NCI-H1105 (cell line): ENCODE measurements around the gene IKZF3.
A peak's percentile ranks its signal among the peaks of the same experiment; 100 is the strongest.
"Not testable (repeated sequence)": the region's sequence is repeated elsewhere in the genome, so short reads cannot be mapped to it uniquely, and the experiment has no call there.

Experiments
- DNase-seq: peaks from one replicate; lab custom pipeline; 2025; lab: John Stamatoyannopoulos, UW

The IKZF3 gene

GRCh38 chr17:39739885-39740356 lies 124.2 kb downstream of the IKZF3 start:
- no peak for DNase-seq

GRCh38 chr17:39738983-39739884 lies 124.9 kb downstream of the IKZF3 start:
- DNase-seq: peak; percentile 49

- DNase-seq: peak; percentile 46
Measured at GRCh38 chr17:39738568-39738901, 125.6 kb downstream of the IKZF3 start.

GRCh38 chr17:39737760-39738567 lies 126.1 kb downstream of the IKZF3 start, which contains the start of gene GRB7:
GRB7 (plus strand) TSS chr17:39737938; CDS start chr17:39742302, 4,364 bp downstream.
- peak; percentile 86 for DNase-seq

- DNase-seq: no peak
Measured at GRCh38 chr17:39737206-39737759, 126.8 kb downstream of the IKZF3 start.

- DNase-seq: no peak
Measured at GRCh38 chr17:39736319-39737165, 127.6 kb downstream of the IKZF3 start.

- DNase-seq: no peak
Measured at GRCh38 chr17:39735882-39736281, 128.2 kb downstream of the IKZF3 start.

GRCh38 chr17:39732586-39732985 lies 131.5 kb downstream of the IKZF3 start:
- no peak for DNase-seq

GRCh38 chr17:39730095-39730921 lies 133.8 kb downstream of the IKZF3 start, which contains the start of gene MIEN1:
MIEN1 (minus strand) TSS chr17:39730532; CDS start chr17:39730495, 37 bp downstream.
- DNase-seq: peak; percentile 71

- no peak for DNase-seq
Measured at GRCh38 chr17:39729280-39729851, 134.7 kb downstream of the IKZF3 start.

- no peak for DNase-seq
Measured at GRCh38 chr17:39727556-39727955, 136.6 kb downstream of the IKZF3 start.

- no peak for DNase-seq
Measured at GRCh38 chr17:39726617-39727016, 137.5 kb downstream of the IKZF3 start.

- not testable (repeated sequence) for DNase-seq
Measured at GRCh38 chr17:39725923-39726322, 138.2 kb downstream of the IKZF3 start.

- no peak for DNase-seq
Measured at GRCh38 chr17:39724731-39725130, 139.4 kb downstream of the IKZF3 start.

GRCh38 chr17:39722965-39723848 lies 140.9 kb downstream of the IKZF3 start:
- DNase-seq: no peak

GRCh38 chr17:39722104-39722503 lies 142.0 kb downstream of the IKZF3 start:
- DNase-seq: no peak

- no peak for DNase-seq
Measured at GRCh38 chr17:39719563-39720355, 144.4 kb downstream of the IKZF3 start.

GRCh38 chr17:39717660-39718059 lies 146.5 kb downstream of the IKZF3 start:
- DNase-seq: no peak
